Measurements from ENCODE around the gene ECEL1.
A peak's percentile ranks its signal among the peaks of the same experiment; 100 is the strongest.

The ECEL1 gene

DNA sequence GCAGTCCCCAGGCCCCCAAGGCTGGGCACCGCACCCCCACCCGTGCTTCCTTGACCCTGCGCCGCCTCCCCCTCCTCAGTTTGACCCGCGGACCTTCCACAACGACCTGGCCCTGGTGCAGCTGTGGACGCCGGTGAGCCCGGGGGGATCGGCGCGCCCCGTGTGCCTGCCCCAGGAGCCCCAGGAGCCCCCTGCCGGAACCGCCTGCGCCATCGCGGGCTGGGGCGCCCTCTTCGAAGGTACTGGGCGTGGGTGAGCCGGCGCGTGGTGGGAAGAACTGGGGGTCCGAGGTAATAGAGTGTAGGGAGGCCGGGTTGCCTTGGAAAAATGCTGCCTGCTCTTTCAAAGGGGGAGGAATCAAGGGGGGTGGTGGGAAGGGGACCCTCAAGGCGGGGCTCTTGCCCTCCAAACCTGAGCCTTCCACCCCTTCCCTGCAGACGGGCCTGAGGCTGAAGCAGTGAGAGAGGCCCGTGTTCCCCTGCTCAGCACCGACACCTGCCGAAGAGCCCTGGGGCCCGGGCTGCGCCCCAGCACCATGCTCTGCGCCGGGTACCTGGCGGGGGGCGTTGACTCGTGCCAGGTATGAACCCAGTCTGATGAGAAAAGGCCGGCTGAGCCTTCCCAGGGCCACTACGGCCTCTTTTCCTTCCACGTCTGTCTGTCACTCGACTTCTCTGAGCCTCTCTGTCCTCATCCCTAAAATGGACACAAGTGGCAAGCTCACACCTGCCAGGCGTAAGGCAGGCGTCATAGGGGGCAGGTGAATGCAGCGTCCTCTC, 35.2 kb upstream of the ECEL1 start:
- no peak for DNase-seq (ENCODE audit: low read depth in 1 of 2, low spot score in 1 of 2)

DNA sequence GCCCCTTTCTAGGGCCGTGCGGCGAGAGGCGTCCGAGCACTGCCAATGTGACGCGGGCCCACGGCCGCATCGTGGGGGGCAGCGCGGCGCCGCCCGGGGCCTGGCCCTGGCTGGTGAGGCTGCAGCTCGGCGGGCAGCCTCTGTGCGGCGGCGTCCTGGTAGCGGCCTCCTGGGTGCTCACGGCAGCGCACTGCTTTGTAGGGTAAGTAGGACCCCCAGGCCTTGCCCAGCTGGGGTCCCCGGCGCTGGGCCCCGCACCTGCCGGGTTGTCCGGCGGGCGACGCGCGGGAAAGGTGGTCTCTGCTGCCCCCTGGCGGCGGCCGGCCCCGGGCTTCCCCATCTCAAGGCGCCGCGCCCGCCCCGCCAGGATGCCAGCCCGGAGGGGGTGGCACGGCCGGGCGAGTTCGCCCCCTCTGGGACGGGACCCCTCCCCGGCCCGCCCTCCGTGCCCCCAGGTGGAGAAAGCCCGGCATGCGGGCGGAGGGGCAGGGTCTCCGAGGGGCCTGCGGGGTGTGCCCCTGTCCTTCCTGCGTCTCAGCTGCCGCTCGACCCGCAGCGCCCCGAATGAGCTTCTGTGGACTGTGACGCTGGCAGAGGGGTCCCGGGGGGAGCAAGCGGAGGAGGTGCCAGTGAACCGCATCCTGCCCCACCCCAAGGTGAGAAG, 34.5 kb upstream of the ECEL1 start:
- peak; percentile 53 to 61 for DNase-seq (ENCODE audit: low read depth in 1 of 2, low spot score in 1 of 2)

DNA sequence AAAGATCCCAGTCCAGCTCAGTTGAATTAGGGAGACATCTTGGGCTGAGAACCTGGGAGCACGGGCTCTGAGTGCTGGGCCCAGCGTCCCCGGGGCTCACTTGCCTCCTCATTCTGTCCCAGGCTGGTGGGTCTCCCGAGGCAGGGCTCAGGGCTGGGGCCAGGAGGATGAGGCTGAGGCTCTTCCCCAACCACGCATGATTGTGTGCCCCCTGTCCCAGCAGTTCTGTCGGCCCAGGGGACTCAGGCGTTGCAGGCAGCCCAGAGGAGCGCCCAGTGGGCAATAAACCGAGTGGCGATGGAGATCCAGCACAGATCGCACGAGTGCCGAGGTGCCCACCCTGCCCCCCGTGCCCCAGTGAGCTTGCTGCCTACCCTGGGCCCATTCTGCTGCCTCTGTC, 33.5 kb upstream of the ECEL1 start:
- no peak for DNase-seq (ENCODE audit: low read depth in 1 of 2, low spot score in 1 of 2)

DNA sequence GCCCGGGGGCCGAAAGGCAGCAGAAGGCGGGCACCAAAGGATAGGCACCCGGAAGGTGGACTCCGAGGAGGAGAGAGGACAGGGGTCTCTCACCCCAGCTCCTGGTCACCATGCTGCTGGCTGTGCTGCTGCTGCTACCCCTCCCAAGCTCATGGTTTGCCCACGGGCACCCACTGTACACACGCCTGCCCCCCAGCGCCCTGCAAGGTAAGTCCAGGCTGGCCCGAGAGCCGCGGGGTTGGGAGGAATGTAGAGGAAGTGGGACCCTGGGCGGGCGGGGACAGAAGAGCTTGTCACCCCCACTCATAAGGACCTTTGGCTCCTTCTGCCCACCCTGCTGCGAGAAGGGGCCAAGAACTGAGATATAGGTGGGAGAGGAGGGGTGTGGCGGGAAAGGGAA, 32.9 kb upstream of the ECEL1 start:
- no peak for DNase-seq (ENCODE audit: low read depth in 1 of 2, low spot score in 1 of 2)

DNA sequence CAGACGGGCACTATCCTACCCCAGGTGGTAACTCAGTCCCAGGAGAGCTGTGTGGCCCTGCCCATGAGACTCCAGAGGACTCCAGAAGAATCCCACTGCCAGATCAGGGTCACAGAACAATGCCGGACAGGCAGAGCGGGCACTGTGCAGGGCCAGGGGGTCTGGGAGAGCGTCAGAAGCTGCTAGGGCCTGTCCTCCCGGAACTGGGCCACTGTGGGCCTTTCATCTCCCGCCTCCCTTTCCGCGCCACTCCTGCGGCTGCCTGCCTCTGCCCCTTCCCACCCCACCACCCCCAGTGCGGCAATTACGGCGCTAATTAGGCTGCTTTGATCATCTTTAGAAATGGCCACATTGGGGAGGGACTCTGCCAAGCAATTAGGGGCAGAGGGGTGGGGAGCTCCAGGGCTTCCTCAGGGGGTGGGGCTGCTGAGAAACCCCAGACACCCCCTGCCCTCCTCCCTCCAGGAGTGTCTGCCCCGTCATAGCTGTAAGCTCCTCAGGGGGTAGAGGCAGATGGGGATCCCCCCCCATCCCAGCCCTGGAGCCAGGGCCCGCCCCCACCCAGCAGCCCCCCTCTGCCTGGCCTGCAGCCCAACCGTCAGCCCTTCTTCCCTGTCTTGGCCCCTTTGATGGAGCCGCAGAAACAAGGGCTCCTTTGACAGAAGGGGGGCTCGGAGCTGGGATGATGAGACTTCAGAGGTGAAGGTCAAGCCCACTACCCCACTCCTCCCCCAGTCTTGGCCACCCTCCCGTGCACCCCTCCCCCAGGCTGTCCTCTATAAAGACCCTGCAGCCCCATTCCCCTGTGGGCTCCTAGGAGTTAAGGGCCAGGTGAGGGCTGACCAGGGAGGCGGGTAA, 32.2 kb upstream of the ECEL1 start, which contains the start of gene PRSS56:
PRSS56 (plus strand) TSS at position 808 of the 858 bp plus-strand sequence. CDS start 211 bp downstream, outside the sequence.
- DNase-seq (ENCODE audit: low read depth in 1 of 2, low spot score in 1 of 2): no peak

DNA sequence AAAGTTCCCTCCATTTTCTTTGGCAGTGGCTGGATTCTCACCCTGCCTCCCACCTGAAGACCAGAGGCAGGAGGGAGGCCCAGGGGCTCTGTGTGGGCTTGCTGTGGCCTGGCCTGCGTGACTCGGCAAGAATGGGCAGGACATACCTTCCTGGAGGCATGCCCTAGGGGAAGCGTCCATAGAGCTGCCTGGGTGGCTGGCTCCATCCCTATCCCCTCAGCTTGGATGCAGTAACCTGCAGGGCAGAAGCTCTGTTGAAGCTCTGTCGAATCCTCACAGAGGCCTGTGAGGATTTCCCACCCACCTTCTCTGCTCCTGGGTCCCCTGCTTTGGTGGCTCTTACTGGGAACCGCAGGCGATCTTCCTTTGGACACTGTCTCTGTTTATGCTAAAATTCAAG, 31.2 kb upstream of the ECEL1 start:
- DNase-seq (ENCODE audit: low read depth in 1 of 2, low spot score in 1 of 2): no peak

DNA sequence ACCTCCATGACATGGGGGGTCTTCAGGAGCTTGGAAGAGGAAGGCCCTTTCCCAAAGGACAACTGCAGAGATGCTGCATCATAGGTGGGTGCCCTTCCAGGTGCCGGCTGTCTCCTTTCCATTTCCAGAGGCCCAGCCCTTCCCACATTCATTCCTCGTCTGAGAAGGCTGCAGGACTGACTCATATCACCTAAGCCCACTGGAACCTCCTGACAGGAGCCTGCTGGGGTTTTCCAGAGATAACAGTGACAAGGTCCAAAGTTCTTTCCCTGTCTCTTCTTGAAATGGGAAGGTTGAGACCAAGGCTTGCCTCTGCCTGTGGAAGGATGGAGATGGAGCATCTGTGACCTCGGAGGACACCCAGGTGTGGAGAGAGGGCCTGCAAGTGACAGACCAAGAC, 28.9 kb upstream of the ECEL1 start:
- DNase-seq (ENCODE audit: low read depth in 1 of 2, low spot score in 1 of 2): no peak

DNA sequence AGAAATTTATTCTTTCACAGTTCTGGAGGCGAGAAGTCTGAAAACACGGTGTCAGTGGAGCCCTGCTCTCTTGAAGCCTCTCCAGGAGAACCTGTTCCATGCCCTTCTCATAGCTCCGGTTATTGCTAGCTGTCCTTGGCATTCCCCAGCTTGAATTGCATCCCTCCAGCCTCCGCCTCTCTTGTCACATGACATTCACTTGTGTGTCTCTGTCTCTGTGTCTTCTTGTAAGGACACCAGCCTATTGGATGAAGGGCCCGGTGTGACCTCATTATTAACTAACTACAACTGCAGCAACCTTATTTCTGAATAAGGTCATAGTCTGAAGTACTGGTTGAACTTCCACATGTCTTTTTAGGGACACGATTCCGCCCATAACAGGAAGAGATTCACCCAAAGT, 28.0 kb upstream of the ECEL1 start:
- DNase-seq (ENCODE audit: low read depth in 1 of 2, low spot score in 1 of 2): no peak

DNA sequence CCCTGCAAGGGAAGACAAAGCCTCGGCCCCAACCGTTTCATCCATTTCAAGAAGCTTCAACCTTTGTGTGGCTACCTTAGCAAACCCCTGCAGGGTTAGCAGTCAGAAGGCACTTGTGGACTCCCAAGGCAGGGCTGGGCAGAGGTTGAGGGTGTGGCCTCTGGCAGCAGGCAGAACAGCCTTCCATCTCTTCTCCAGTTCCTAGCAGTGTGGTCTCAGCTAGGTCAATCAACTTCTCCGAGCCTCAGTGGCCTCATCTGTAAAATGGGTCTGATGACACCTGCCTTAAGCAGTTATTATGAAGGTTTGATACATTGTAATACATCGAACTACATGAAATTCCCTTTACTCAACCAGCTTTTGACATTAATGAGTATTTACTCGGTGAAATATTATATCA, 25.7 kb upstream of the ECEL1 start:
- DNase-seq (ENCODE audit: low read depth in 1 of 2, low spot score in 1 of 2): no peak

DNA sequence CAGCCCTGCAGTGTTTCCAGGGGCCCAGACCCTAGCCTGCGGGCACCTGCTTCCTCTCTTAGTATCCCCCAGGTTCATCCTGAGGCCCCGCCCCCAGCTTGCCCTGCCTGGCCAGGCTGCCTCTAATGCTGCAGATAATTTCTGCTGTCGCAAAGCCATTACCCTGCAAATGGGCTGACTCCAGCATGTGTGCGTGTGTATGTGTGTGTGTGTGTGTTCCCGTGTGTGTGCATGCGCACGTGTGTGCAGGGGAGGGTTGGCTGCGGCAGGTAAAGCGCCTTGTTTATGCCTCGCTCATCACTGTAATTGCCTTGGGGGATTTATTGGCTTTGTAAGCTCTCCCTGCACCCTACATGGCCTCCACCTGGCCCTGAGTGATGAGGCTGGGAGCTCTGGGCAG, 25.0 kb upstream of the ECEL1 start:
- no peak for DNase-seq (ENCODE audit: low read depth in 1 of 2, low spot score in 1 of 2)

DNA sequence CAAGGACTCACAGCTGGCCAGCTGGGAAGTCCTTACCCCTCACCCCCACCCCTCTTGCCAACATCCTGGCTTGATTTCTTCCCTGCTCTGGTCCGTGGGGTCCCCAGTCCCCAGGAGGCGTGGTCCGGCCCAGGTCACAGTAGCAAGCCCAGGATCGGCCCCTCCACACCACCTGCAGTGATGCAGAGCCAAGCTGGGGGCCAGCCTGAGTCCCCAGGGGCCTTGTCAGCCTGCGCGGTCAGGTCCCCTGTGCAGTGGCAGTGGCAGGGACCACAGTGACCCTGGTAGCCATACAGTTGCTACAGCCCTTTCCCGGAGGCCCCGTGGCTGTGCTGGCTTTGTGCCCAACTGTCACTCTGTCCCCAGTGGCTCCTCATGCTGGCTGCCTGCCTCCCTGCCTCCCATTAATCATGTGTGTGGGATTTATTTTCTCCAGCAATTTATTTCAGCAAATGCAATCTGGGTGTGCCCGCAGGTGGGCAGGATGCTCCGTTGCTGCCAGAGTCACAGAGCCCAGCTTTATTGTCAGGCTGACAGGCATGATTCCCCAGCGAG, 23.8 kb upstream of the ECEL1 start:
- DNase-seq (ENCODE audit: low read depth in 1 of 2, low spot score in 1 of 2): no peak

DNA sequence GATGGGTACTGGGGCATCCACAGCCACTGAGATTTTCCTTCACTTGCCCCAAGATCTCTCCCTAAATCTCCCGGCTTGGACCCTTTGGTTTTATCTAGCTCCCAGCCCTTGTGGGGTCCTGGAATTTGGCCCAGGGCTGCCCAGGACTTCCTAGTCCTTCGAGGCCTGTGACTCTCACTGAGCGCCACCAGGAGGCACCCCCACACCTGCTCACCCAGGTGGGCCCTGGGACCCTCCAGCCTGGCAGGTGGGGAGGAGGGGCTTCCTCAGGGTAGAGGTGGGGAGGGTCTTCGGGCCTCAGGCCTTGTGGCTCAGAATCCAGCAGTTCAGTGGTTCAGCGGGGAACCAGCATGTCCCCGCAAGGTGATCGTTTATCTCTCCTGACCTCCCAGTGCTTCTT, 20.6 kb upstream of the ECEL1 start:
- no peak for DNase-seq (ENCODE audit: low read depth in 1 of 2, low spot score in 1 of 2)

DNA sequence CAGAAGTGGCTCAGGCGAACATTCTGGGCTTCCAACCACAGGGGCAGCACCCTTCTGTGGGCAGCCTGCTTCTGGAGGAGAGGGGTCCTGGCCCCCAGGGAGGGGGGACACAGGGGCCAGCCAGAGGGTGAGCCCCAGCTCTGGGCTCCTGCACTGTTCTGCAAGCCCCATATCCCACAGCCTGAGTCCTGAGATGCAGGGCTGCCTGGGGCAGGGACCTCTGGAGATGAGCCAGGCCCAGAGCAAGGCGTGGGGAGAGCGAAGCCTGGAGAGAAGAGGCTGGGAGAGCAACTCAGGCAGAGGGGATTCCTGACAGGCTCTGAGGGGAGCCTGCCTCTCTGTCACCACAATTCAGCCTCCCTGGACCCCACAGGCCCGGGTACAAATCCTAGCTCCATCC, 19.1 kb upstream of the ECEL1 start:
- no peak for DNase-seq (ENCODE audit: low read depth in 1 of 2, low spot score in 1 of 2)

DNA sequence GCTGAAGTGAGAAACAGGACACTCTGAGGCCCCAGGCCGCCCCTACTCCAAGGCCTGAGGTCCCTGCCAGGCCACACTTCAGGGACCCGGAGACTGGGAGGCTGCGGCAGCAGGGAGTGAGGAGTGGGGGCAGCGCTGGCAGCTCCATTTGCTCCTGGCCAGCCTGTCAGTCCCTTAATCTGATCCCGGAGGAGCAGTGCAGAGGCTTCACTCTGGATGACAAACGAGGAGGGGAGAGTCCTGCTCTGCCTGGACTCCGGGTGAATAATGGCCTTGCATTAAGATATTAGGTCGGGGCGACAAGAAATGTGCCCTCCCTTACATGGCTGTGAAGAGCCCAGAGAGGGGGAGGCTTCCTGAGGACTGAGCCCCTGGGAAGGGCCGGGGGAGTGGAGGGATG, 18.2 kb upstream of the ECEL1 start:
- DNase-seq (ENCODE audit: low read depth in 1 of 2, low spot score in 1 of 2): no peak

DNA sequence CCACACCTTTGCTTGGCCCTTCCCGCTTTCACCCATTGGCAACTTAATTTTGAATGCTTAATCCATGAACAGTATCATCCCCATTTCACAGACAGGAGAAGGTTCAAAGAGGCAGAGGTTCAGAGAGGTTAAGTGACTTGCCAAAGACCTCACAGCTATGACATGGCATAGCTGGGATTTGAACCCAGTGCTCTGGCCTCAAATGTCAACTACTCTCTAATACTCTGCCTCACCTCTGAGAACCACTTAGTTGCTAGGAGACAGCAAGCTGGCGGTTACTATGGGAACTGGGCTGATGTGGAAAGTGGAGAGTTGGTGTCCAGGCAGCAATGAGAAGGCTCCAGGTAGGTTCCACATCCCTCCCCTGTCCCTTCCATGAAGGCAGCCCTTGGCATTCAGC, 16.8 kb upstream of the ECEL1 start:
- no peak for DNase-seq (ENCODE audit: low read depth in 1 of 2, low spot score in 1 of 2)

DNA sequence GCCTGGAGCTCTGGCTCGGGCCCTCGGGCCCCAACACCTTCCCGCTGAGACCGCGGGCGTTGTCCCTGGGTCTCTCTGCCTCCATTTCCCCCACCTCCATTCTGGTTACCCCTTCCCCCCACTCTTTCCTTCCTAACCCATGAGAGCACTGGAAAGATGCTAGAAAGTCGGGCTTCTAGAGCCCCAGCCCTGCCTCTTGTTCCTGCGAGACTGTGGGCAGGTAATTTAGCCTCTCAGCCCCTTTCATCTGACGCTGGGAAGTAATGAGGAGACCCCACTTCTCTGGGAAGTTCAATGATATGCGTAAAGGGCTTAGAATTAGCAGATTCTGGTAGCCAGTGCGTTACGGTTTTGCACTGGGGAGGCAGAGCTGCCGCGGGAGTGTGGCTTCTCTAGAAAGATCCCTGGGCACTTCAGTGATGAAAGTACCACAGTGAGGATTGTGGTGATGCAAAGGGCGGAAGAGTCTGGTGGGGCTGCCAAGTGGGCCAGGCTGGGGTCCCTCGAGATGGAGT, 16.2 kb upstream of the ECEL1 start:
- DNase-seq (ENCODE audit: low read depth in 1 of 2, low spot score in 1 of 2): no peak

DNA sequence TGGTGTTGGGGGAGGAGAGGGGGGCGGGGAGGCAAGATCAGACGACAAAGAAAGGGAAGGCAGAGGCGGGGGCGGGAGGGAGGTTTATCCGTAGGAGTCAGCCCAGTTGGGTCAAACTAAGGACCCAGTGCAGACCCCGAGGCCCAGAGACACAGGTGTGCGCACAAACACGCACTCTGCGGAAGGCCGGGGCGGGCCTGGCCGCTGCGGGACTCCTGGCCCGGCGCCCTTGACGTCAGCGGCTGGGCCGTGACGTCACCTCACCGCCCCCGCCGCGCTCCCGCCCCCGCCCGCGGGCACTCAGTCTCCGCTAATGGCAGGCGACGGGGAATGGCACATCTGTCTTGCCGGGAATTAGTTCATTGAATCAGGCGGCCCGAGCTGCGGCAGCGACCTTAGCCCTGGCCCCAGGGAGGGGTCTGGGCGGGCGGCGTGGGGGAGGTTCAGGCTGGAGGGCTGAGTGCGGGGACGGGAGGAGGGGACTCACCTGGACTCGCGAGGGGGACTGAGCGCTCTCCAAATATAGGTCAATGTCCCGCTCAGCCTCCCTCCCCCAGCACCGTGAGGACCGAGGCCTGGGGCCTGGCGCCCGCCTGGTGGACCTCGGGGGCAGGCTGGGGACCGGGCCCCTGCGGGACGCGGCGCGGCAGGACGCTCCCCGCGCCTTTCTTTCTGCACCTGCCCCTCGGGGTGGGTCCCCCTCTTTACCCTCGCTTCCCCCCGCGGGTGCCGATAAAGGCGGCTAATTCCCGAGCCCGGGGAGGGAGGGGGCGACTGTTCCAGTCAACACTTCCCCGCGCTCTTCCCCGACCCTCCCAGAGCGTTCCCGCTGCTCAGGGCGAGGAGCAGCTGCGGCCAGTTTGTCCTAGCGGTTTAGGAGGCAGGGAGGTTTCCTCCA, 15.5 kb upstream of the ECEL1 start:
- DNase-seq (ENCODE audit: low read depth in 1 of 2, low spot score in 1 of 2): peak in 1 of 2 donors; percentile 4

DNA sequence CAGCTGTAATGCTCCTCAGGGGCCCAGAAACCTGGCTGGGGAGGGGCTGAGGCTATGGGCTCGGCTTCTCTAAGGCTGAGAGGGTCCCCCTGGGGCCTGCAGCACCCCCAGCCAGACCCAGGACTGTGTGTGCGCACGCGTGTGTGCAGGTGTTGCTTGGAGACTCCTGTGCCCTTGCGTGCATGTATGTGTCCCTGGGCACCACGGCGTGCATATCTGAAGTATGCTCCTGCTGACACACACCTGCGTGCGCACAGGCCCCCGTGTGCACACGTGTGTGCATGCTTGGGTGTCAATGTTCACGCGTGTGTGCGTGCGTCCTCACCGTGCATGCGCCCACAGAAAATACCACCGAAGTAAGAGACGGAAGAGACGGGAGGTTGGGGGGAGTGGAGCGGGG, 14.9 kb upstream of the ECEL1 start:
- no peak for DNase-seq (ENCODE audit: low read depth in 1 of 2, low spot score in 1 of 2)

DNA sequence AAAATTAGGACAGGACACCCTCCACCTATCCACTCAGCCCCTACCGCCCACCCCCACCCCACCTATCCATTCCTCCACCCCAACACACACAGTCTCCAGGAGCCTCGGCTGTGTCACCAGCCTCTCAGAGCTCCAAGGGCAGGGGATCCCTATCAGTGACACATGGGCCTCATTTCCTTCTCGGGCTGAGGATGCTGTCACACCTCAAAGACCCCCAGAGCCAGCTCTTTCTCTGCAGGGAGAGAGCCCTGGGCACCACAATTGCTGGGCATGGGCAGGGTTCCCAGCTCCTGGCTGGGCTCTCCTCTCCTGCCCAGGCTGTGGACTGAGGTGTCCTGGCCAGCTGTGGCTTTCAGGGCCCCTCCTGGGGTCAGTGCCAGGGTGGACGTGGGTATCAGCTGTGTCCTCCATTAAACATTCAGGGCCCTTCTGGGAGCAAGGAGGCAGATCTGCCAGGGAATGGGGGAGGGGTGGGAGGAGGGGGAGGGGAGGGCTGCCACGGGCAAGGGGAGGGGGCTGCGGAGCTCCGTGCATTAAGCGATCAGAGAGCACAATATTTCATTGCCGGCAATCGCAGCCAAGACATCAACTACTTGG, 14.3 kb upstream of the ECEL1 start:
- no peak for DNase-seq (ENCODE audit: low read depth in 1 of 2, low spot score in 1 of 2)

DNA sequence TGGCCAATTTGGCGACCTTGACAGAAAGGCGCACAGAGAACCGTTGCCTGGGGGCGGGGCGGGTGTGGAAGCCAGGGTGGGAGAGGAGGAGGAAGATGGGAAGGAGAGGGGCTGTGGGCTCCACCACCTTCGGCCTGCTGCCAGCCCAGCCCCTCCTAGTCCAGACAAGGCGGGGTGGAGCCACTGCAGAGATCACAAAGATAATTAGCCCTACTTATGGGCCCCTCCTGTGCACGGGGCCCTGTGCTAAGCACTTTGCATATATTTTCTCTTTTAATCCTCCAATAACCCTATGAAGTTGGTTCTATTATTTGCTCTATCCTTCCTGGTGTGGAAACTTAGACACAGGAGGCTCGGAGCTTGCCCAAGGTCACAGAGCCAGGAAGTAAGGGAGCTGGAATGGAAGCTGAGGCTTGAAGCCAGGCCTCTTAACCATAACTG, 13.7 kb upstream of the ECEL1 start:
- DNase-seq (ENCODE audit: low read depth in 1 of 2, low spot score in 1 of 2): no peak

Measured in activated T-helper 1 cell treated with anti-CD3 and anti-CD28 coated beads, Interleukin-2, amount 50 U/mL, for 16 hours (primary cell).